Measurements from ENCODE around the gene NDST4.
A peak's percentile ranks its signal among the peaks of the same experiment; 100 is the strongest.

Gene NDST4

DNA sequence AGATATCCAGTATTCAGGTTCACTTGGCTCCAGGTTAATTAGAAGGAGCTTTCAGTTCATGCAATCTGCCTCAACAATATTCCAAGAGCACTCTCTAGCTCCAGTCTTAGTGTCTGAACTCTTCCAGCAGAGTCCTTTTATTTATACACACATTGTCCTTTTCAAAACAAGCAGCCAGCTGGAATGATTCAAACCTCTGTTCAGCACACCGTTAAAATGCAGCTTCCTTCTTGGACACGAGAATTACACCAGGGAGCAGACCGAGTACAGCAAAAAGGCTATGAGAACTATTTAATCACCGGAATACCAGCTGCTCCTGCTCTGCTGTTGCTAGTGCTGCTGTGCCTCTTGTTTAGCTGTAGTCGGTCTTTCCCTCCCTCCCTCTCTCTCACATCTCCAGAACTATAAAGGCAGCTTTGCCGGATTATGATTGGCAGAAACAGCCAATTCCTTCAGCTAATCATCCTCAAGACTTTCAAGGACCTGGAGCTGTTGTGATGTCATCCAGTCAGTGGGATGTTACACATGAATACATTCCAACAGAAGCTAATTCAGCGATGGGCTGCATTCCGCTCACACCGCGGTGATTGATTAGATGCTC, at the start of gene NDST4:
Gene NDST4 (minus strand): TSS at position 115 of the 601 bp plus-strand sequence. CDS start 36,584 bp downstream, outside the sequence.
- no peak for DNase-seq

- no peak for DNase-seq
These were observed 45.7 kb upstream of the NDST4 start for GRCh38 chr4:115159141-115159540.

GRCh38 chr4:115158296-115158695, 44.9 kb upstream of the NDST4 start:
- no peak for DNase-seq

GRCh38 chr4:115154826-115155225, 41.4 kb upstream of the NDST4 start:
- DNase-seq, result peak in 1 of 2 experiments; percentile 20

DNA sequence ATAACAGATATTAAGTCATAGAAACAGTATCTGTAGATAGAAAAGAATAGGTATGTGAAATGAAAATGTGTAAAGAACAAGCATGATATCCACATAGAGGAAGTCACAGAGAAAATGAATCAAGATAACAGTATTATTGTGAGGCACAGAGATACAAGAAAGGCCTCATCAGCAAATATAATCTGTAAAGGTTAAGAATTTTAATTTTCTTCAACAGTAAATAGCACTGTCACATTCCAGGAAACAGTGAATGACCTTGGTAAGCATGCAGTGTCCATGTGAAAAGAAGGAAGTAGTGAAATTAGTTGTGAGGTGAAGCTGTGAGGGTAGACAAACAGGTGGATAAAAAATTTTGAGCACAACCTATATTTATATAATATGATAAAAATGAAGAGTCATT, 39.5 kb upstream of the NDST4 start:
- DNase-seq, result no peak

DNA sequence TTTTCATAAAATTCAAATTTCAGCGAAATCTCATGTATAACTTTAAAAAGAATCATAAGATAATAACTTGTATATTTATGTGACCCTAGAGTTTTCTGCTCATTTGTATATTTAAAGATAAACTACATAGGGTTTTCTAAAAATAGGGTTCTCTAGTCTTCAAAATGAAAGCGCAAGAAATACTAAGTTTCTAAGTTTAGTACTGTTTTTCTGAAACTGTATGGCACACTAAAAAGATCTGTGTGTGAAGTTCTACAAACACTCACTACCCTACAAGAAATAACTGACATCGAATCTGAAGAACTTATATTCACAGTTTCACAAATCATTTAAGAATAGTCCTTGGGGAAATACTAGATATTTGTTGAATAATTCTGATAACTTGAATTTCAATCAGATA, 38.7 kb upstream of the NDST4 start:
- no peak for DNase-seq

GRCh38 chr4:115149106-115149505, 35.7 kb upstream of the NDST4 start:
- DNase-seq, result no peak

DNA sequence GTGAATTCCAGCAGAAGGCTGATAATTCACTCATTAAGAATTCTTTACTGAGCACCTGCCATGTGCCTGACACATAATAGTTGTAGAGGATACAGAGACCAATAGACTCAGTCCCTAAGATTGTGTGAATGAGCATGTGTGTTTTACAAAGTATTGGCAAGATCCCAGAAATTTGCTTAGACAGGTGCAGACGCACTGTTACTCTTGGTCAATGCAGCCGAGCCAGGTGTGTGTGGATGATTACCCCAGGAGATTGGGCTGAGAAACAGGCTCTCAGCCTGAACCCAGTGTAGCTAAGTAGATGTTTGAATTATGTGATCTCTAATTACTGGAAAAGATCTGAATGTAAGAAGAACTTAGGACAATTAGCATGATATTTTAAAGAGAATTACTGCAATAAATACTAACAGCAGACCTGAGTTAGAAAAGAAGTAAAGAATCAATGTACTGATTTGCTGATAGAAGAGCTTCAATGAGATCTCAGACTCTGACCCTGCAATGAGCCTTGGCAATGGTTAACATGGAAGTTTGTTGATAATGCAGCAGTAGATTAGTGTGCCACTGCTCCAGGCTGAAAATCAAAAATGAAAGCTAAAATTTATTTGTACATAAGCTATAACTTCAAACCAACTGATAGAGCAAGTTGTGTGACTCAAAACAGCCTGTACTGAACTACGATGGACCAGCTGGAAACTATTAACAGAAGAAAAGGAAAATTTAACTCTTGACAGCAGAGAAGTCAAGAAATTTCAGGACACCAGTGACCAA, 32.2 kb upstream of the NDST4 start:
- no peak for DNase-seq

GRCh38 chr4:115128037-115128436, 14.6 kb upstream of the NDST4 start:
- no peak for DNase-seq

DNA sequence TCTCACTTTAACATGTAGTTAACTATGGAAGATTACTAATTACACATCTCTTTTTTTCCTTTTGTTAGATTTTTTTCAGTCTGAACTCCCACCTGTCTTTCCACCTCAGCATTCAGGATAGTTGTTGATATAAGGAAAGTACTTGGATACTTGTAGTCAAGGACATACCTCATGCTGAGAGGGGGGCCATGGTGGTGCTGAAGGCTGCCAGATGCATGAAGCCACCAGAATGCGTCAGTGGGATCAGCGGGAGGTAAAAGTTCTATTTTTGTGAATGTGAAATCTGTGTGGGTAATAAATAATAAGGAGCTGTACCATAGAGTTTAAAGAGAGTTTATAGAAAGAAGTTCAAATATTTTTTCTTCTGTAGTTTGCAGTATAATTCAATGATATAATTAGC, 13.1 kb upstream of the NDST4 start:
- no peak for DNase-seq

DNA sequence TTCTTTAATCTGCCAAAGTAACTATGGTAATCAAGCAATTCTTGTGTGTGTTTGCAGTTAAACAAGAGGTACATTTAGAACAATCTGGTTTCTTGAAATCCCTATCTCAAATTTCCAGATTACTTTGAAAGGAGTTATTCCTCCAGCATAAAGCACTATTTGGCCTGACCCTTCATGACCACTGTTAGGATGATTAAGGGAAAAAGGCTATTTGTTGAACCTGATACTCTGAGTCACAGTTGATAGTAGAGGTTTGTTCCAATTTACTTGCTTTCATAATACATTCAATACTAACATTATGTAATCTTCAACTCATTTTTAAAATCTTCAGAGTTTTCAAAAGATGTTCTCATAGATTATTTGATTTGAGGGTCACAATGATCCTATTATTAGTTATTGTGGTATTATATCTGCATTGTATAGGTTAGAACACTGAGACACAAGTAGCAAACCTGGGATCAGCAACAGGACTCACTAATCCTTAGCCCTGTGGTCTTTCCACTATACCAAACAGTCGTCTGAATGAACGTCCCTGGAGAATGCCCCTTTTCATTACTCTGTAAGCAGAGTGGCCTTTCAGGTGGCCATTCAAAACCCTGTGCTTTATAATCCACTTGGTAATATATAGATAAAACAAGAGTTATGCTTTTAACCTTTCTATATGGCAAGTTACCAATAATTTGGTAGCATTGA, 8.1 kb upstream of the NDST4 start:
- DNase-seq, result no peak

DNA sequence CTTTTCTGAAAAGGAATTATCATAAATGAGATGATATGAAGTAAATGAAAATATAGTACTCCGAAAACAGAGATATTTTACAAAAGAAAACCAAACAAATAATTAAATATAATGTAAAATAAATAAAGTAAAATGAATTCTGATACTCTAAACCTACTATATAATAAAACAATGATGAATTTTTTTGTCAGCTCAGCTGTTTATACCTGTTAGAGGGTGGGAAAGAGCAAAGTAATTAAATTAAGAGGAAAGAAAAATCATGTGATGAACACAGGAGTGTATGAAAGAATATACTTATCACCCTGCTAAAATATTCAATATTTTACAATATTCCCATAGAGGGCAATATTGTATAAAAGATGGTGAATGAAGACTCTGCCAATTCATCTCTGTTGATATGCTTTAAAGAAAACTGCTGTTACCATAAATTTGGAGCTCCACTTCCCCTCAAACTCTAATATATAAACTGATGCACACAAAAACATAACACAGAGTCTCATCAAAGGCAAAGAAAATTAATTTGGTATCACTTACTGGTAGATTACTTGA, 6.5 kb upstream of the NDST4 start:
- no peak for DNase-seq

GRCh38 chr4:115117651-115118050, 4.2 kb upstream of the NDST4 start:
- DNase-seq, result no peak

- DNase-seq, result no peak
These were observed 2.9 kb downstream of the NDST4 start for GRCh38 chr4:115110191-115111181.

GRCh38 chr4:115108850-115109249, 4.6 kb downstream of the NDST4 start:
- no peak for DNase-seq

GRCh38 chr4:115107411-115107810, 6.0 kb downstream of the NDST4 start:
- no peak for DNase-seq

GRCh38 chr4:115101675-115102074, 11.7 kb downstream of the NDST4 start:
- no peak for DNase-seq

DNA sequence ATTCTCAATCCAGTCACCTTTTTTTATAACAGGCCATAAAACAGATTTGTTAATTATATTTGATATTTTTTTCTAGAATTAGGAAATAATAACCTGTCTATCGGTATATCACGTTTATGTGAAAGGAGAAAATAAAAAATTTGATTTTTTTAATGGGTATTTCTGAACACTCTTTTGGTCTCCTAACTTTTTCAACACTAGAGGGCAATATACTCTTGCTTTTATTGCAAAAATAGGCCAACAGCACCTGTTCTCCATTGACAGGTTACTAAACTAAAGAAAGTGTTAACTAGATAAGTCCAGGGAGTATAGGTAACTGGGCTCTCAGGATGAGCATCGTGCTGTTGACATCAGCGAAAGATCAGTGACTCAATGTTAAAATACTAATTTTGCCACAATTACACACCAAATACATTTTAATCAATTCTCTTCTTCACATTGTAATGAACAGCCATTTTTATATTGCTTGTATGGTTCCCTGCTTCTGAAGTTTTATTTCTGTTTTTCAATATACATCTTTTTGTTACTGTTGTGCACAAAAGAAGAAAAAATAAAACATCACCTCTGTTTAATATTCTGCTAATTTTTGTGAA, 22.8 kb downstream of the NDST4 start:
- no peak for DNase-seq

DNA sequence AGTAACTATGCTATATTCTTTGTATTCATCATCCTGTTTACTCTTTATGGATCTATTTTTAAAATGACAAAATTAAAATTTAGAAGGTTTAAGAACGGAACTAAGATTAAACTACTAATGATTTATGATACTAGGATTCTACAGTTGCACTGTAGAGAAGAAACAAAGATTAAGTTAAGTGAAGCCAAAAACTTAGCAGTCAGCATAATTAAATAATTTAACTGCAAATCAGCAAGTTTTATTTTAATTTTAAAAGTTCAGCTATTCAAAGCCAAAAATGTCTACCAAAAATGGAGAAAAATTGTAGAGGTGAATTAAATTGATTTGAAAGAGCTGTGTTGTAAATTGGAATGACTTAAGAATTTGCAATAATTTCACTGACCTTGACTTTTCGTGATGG, 30.8 kb downstream of the NDST4 start:
- DNase-seq, result no peak

GRCh38 chr4:115076691-115077090, 36.7 kb downstream of the NDST4 start:
- no peak for DNase-seq

GRCh38 chr4:115058533-115058932, 54.9 kb downstream of the NDST4 start:
- no peak for DNase-seq

DNA sequence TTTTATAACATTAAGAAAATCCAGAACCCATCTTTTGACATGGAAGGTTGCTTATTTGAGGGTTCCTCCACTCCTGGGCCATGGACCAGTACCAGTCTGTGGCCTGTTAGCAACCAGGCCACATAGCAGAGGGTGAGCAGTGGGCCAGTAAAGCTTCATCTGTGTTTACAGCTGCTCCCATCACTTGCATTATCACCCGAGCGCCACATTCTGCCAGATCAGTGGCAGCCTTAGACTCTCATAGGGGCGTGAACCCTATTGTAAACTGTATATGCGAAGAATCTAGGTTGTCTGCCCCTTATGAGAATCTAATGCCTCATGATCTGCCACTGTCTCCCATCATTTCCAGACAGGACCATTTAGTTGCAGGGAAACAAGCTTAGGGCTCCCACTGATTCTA, 58.6 kb downstream of the NDST4 start:
- DNase-seq, result no peak

Data from cerebellar nuclear complex (tissue), 1 donor.